HG03565 (cell line): ENCODE measurements around the gene NOTCH2.

Experiments
- ATAC-seq: cut with Tn5 transposase; IDR thresholded peaks from one replicate; pipeline ENCODE4 v1.9.1; 2021; ENCODE audit warnings: mild to moderate bottlenecking, moderate library complexity; ENCODE audit not compliant: unreplicated experiment

NOTCH2 gene

GRCh38 chr1:119883826-119884225 lies 185.6 kb downstream of the NOTCH2 start:
- ATAC-seq = no peak

GRCh38 chr1:119882132-119883049 lies 187.1 kb downstream of the NOTCH2 start:
- no peak for ATAC-seq

GRCh38 chr1:119879510-119880434 lies 189.7 kb downstream of the NOTCH2 start:
- no peak for ATAC-seq

GRCh38 chr1:119878171-119878570 lies 191.3 kb downstream of the NOTCH2 start:
- ATAC-seq = no peak

- ATAC-seq = no peak
Observed at GRCh38 chr1:119874186-119874585, 195.3 kb downstream of the NOTCH2 start.

GRCh38 chr1:119873135-119874015 lies 196.1 kb downstream of the NOTCH2 start:
- no peak for ATAC-seq

- no peak for ATAC-seq
Observed at GRCh38 chr1:119871881-119872280, 197.6 kb downstream of the NOTCH2 start.

GRCh38 chr1:119870917-119871596 lies 198.4 kb downstream of the NOTCH2 start:
- no peak for ATAC-seq

- ATAC-seq = no peak
Observed at GRCh38 chr1:119869995-119870394, 199.5 kb downstream of the NOTCH2 start.

GRCh38 chr1:119868176-119868575 lies 201.3 kb downstream of the NOTCH2 start:
- no peak for ATAC-seq

- no peak for ATAC-seq
Observed at GRCh38 chr1:119866451-119866850, 203.0 kb downstream of the NOTCH2 start.

- no peak for ATAC-seq
Observed at GRCh38 chr1:119865627-119866026, 203.8 kb downstream of the NOTCH2 start.

GRCh38 chr1:119862276-119862675 lies 207.2 kb downstream of the NOTCH2 start:
- ATAC-seq = no peak
